Brain microvascular endothelial cell (primary cell): Measurements from ENCODE around the gene SBK2.
"Not testable (repeated sequence)": the region's sequence is repeated elsewhere in the genome, so short reads cannot be mapped to it uniquely, and the experiment has no call there.

ENCODE experiments used
- DNase-seq: peaks from one replicate; pipeline ENCODE4 v3.0.0-alpha.2; 2020
- H3K27ac ChIP-seq: fragments of 250-450 bp; sonication (Bioruptor Pico); 2 replicates; pipeline ENCODE4 v1.5.1; 2020; ENCODE audit warnings: mild to moderate bottlenecking, moderate library complexity
- H3K27me3 ChIP-seq: fragments of 250-450 bp; sonication (Bioruptor Pico); replicated peaks from 2 replicates; pipeline ENCODE4 v1.5.1; 2020; ENCODE audit warnings: mild to moderate bottlenecking
- H3K36me3 ChIP-seq: fragments of 250-450 bp; sonication (Bioruptor Pico); replicated peaks from 2 replicates; pipeline ENCODE4 v1.5.1; 2020; ENCODE audit warnings: mild to moderate bottlenecking
- H3K4me3 ChIP-seq: 2 replicates; pipeline ENCODE4 v1.5.1; 2011; ENCODE audit warnings: low read depth, mild to moderate bottlenecking, control low read depth, low read length, moderate library complexity
- in situ Hi-C: cut with HindIII; loops from 2 replicates; pipeline ENCODE4 v1.10.0; 2017; ENCODE audit warnings: low sequenced_read_pairs, low pct_ligation_motif_present
- TF ChIP-seq, protein P1 (sequence below): IDR thresholded peaks from 2 replicates; pipeline ENCODE4 v1.5.1; 2011; ENCODE audit warnings: low read depth, mild to moderate bottlenecking, moderate library complexity, low read length, control low read depth, inconsistent platforms; ENCODE audit errors: missing control alignments

Gene SBK2

DNA sequence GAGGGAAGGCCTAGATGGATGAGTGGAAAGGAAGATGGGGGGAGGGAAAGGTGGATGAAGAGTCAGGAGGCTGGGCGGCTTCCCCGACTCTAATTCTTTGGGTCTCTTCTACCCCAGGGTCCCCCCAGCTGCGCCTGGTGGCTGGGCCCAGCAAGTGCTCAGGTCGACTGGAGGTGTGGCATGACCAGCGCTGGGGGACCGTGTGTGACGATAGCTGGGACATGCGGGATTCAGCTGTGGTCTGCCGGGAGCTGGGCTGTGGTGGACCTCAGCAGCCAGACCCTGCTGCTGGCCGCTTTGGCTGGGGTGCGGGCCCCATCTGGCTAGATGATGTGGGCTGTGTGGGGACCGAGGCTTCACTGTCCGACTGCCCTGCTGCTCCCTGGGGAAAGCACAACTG, 39.2 kb downstream of the SBK2 start:
- no peak overlapping the region for H3K4me3 ChIP-seq
- H3K27ac ChIP-seq: no peak overlapping the region
- no peak for DNase-seq
- no peaks in the 10 kb centered on the region for H3K27me3 ChIP-seq
- peaks cover 11% of the 10 kb centered on the region for H3K36me3 ChIP-seq
- in situ Hi-C loops: no loop called here
- TF ChIP-seq, protein P1, sequence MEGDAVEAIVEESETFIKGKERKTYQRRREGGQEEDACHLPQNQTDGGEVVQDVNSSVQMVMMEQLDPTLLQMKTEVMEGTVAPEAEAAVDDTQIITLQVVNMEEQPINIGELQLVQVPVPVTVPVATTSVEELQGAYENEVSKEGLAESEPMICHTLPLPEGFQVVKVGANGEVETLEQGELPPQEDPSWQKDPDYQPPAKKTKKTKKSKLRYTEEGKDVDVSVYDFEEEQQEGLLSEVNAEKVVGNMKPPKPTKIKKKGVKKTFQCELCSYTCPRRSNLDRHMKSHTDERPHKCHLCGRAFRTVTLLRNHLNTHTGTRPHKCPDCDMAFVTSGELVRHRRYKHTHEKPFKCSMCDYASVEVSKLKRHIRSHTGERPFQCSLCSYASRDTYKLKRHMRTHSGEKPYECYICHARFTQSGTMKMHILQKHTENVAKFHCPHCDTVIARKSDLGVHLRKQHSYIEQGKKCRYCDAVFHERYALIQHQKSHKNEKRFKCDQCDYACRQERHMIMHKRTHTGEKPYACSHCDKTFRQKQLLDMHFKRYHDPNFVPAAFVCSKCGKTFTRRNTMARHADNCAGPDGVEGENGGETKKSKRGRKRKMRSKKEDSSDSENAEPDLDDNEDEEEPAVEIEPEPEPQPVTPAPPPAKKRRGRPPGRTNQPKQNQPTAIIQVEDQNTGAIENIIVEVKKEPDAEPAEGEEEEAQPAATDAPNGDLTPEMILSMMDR: no peak

- peaks cover 11% of the 10 kb centered on the region for H3K36me3 ChIP-seq
- DNase-seq, in situ Hi-C loops, H3K27me3 ChIP-seq, H3K27ac ChIP-seq, H3K4me3 ChIP-seq: not testable (repeated sequence)
Observed at GRCh38 chr19:55496820-55497219, 40.1 kb downstream of the SBK2 start.

GRCh38 chr19:55495646-55496349, 41.1 kb downstream of the SBK2 start:
- in situ Hi-C loops: no loop called here
- DNase-seq: no peak
- Histone ChIP-seq H3K27me3 (no peaks in the 10 kb centered on the region), H3K36me3 (peaks cover 8% of the 10 kb centered on the region), H3K27ac (no peak overlapping the region), H3K4me3 (no peak overlapping the region)
- TF ChIP-seq, protein P1: no peak

- Histone ChIP-seq H3K36me3 (no peaks in the 10 kb centered on the region), H3K27me3 (no peaks in the 10 kb centered on the region), H3K27ac (peak overlapping the region; percentile 70), H3K4me3 (peak overlapping the region; percentile 53)
- TF ChIP-seq, protein P1: no peak
- peak; percentile 80 for DNase-seq
- in situ Hi-C loops: no loop called here
Observed at GRCh38 chr19:55494172-55494761, 42.7 kb downstream of the SBK2 start.

DNA sequence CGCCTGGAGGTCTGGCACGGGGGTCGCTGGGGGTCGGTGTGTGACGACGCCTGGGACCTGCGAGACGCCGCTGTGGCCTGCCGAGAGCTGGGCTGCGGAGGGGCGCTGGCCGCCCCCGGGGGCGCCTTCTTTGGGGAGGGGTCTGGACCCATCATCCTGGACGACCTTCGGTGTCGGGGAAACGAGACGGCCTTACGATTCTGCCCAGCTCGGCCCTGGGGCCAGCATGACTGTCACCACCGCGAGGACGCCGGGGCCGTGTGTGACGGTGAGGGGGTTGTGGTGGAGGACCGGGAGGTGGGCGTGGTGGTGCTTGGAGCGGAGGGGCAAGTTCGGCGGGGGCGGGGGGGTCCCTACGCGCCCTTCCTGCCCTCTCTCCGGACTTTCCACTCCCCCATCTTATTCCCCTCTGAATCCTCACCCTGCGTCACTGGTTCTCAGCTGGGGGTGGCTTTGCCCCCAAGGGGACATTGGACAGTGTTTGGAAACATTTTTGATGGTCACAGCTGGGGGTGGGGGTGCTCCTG, 43.2 kb downstream of the SBK2 start:
- Histone ChIP-seq H3K36me3 (no peaks in the 10 kb centered on the region), H3K27ac (peak overlapping the region; percentile 70), H3K27me3 (no peaks in the 10 kb centered on the region), H3K4me3 (peak overlapping the region; percentile 53)
- TF ChIP-seq, protein P1: no peak
- in situ Hi-C loops: no loop called here
- DNase-seq: no peak

DNA sequence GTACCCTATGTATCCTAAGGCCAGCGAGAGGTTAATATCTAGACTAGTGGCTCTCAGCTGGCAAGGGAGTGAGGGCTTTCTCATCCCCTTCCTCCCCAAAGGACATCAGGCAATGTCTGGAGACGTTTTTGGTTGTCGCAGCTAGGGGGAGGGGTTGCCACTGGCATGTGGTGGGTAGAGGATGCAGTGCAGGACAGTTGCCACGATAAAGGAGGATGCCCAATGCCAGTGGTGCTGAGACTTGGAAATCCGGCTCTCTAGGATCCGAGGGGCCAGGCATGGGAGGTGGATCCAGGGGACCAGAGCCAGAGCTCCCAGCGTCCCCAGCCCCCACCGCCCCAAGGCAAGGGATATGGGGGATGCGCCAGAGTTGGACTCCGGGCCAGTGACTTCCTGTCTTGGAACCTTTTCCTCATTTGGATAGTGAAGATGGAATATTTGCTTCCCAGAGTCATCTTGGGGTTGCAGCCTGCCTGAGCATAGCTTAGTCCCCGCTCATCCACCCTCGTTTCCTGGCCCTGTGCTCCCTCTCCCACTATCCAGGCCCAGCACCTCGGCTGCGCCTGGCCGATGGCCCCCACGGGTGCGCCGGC, 43.8 kb downstream of the SBK2 start:
- in situ Hi-C loops: no loop called here
- DNase-seq: no peak
- TF ChIP-seq, protein P1: no peak
- Histone ChIP-seq H3K4me3 (peak overlapping the region; percentile 9), H3K27ac (peak overlapping the region; percentile 66), H3K27me3 (no peaks in the 10 kb centered on the region), H3K36me3 (no peaks in the 10 kb centered on the region)
